HL-60 (cell line): ENCODE data around the gene LIN52.

Source experiments
- DNase-seq, 2 experiments: peaks; one replicate each; pipeline ENCODE4 v3.0.0-alpha.2; 2010 to 2020; ENCODE audit warnings: low read depth in 1 of 2, low spot score in 1 of 2
- H3K27ac ChIP-seq: fragments of 250-450 bp; sonication (Bioruptor Pico); replicated peaks from 2 replicates; pipeline ENCODE4 v1.5.1; 2020; ENCODE audit warnings: mild to moderate bottlenecking, moderate library complexity
- H3K27me3 ChIP-seq: fragments of 250-450 bp; sonication (Bioruptor Pico); 2 replicates; pipeline ENCODE4 v1.5.1; 2021; ENCODE audit warnings: mild to moderate bottlenecking, moderate library complexity; ENCODE audit not compliant: insufficient read depth, poor library complexity, severe bottlenecking
- H3K4me3 ChIP-seq: replicated peaks from 2 replicates; pipeline ENCODE4 v1.5.1; 2011; ENCODE audit warnings: mild to moderate bottlenecking, control low read depth, low read length; ENCODE audit not compliant: insufficient read depth
- GABPA ChIP-seq: IDR thresholded peaks from 2 replicates; pipeline ENCODE4 v1.6.1; 2012; ENCODE audit warnings: low read depth
- POLR2AphosphoS5 ChIP-seq: IDR thresholded peaks from 2 replicates; pipeline ENCODE4 v1.6.1; 2012; ENCODE audit warnings: low read depth
- SPI1 ChIP-seq: IDR thresholded peaks from 2 replicates; pipeline ENCODE4 v1.6.1; 2012; ENCODE audit warnings: low read depth, mild to moderate bottlenecking, borderline replicate concordance
- TF ChIP-seq, protein P1 (sequence below): IDR thresholded peaks from 2 replicates; pipeline ENCODE4 v1.6.1; 2012; ENCODE audit warnings: low read depth; ENCODE audit not compliant: insufficient replicate concordance
- TF ChIP-seq, protein P2 (sequence below): IDR thresholded peaks from one replicate; pipeline ENCODE4 v1.5.1; 2011; ENCODE audit warnings: low read length, control low read depth, inconsistent platforms; ENCODE audit not compliant: insufficient read depth

LIN52 gene

DNA sequence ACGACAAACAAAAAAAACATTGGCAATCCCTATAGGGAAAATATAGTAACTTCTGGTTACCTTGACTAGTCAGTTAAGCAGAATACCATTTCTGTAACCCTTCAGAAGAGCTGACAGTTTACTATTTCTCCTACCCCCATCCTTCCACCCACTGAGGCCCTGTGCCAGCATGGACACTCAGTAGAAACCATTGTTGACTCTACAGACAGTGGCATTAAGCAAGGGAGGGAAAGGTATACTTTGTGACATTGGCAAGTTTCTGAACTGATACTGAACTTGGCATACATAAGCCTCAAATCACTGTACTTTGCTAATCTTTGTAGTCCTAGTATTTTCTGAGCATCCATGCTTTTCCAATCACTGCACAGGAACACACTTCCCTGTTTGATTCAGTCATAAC lies 121.1 kb downstream of the LIN52 start:
- no peak for DNase-seq
- TF ChIP-seq, protein P1, sequence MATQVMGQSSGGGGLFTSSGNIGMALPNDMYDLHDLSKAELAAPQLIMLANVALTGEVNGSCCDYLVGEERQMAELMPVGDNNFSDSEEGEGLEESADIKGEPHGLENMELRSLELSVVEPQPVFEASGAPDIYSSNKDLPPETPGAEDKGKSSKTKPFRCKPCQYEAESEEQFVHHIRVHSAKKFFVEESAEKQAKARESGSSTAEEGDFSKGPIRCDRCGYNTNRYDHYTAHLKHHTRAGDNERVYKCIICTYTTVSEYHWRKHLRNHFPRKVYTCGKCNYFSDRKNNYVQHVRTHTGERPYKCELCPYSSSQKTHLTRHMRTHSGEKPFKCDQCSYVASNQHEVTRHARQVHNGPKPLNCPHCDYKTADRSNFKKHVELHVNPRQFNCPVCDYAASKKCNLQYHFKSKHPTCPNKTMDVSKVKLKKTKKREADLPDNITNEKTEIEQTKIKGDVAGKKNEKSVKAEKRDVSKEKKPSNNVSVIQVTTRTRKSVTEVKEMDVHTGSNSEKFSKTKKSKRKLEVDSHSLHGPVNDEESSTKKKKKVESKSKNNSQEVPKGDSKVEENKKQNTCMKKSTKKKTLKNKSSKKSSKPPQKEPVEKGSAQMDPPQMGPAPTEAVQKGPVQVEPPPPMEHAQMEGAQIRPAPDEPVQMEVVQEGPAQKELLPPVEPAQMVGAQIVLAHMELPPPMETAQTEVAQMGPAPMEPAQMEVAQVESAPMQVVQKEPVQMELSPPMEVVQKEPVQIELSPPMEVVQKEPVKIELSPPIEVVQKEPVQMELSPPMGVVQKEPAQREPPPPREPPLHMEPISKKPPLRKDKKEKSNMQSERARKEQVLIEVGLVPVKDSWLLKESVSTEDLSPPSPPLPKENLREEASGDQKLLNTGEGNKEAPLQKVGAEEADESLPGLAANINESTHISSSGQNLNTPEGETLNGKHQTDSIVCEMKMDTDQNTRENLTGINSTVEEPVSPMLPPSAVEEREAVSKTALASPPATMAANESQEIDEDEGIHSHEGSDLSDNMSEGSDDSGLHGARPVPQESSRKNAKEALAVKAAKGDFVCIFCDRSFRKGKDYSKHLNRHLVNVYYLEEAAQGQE = no peak
- TF ChIP-seq POLR2AphosphoS5 (no peak), SPI1 (no peak), GABPA (no peak)
- TF ChIP-seq, protein P2, sequence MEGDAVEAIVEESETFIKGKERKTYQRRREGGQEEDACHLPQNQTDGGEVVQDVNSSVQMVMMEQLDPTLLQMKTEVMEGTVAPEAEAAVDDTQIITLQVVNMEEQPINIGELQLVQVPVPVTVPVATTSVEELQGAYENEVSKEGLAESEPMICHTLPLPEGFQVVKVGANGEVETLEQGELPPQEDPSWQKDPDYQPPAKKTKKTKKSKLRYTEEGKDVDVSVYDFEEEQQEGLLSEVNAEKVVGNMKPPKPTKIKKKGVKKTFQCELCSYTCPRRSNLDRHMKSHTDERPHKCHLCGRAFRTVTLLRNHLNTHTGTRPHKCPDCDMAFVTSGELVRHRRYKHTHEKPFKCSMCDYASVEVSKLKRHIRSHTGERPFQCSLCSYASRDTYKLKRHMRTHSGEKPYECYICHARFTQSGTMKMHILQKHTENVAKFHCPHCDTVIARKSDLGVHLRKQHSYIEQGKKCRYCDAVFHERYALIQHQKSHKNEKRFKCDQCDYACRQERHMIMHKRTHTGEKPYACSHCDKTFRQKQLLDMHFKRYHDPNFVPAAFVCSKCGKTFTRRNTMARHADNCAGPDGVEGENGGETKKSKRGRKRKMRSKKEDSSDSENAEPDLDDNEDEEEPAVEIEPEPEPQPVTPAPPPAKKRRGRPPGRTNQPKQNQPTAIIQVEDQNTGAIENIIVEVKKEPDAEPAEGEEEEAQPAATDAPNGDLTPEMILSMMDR = no peak
- H3K27ac ChIP-seq = no peak overlapping the region
- no peak overlapping the region for H3K4me3 ChIP-seq
- no peaks in the 10 kb centered on the region for H3K27me3 ChIP-seq

GRCh38 chr14:74207943-74208342 lies 123.2 kb downstream of the LIN52 start:
- Histone ChIP-seq H3K27ac (no peak overlapping the region), H3K4me3 (no peak overlapping the region), H3K27me3 (no peaks in the 10 kb centered on the region)
- TF ChIP-seq POLR2AphosphoS5 (no peak), GABPA (no peak), SPI1 (no peak)
- TF ChIP-seq, protein P1 = no peak
- TF ChIP-seq, protein P2 = no peak
- DNase-seq = no peak

- H3K27ac ChIP-seq = no peak overlapping the region
- no peaks in the 10 kb centered on the region for H3K27me3 ChIP-seq
- TF ChIP-seq, protein P1 = no peak
- TF ChIP-seq POLR2AphosphoS5 (no peak), GABPA (no peak), SPI1 (no peak)
- TF ChIP-seq, protein P2 = no peak
- DNase-seq = no peak
- no peak overlapping the region for H3K4me3 ChIP-seq
Observed at GRCh38 chr14:74208642-74209041, 123.9 kb downstream of the LIN52 start.
